Measurements from ENCODE around the gene PKIB.
"Not testable (repeated sequence)": the region's sequence is repeated elsewhere in the genome, so short reads cannot be mapped to it uniquely, and the experiment has no call there.

The PKIB gene, protein sequence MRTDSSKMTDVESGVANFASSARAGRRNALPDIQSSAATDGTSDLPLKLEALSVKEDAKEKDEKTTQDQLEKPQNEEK

DNA sequence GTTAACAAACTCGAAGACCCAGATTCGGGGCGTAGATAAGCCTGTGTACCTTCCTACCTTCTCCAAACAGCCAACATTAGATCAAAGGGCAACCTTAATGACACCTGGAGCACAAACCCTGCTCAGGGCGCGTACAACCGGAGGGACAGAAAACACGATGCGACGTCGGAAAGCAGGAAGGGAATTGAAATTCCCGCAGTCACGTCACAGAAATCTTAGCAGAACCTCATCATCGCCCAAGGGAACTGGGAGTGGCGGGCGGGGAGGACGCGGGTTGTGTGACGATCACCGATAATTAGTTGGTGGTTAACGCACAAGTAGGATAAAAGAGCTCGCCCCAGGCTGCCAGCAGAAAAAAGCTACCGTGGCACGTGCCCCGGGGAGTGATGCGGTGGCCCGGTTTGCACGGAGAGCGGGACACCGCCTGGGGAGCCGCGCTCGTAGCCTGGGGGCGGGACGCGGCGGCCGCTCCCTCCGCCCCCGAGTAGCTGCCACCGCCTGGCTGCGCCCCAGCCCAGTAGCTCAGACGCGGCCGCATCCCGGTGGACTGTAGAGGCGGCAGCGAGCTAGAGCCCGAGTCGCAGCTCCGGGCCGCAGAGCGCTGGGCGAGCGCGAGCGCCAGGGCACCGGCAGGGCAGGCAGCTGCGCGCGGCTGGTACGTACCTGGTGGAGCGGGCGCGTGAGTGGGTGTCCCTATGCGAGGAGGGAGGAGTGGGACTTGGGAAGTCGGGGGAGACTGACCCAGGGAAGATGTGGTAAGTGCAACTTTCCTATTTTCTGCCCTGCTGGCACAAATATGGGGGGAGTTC is at the start of gene PKIB:
Gene PKIB (plus strand): TSS at position 525 of the 809 bp plus-strand sequence. CDS start 107,390 bp downstream, outside the sequence.
- FAIRE-seq, result no peak

DNA sequence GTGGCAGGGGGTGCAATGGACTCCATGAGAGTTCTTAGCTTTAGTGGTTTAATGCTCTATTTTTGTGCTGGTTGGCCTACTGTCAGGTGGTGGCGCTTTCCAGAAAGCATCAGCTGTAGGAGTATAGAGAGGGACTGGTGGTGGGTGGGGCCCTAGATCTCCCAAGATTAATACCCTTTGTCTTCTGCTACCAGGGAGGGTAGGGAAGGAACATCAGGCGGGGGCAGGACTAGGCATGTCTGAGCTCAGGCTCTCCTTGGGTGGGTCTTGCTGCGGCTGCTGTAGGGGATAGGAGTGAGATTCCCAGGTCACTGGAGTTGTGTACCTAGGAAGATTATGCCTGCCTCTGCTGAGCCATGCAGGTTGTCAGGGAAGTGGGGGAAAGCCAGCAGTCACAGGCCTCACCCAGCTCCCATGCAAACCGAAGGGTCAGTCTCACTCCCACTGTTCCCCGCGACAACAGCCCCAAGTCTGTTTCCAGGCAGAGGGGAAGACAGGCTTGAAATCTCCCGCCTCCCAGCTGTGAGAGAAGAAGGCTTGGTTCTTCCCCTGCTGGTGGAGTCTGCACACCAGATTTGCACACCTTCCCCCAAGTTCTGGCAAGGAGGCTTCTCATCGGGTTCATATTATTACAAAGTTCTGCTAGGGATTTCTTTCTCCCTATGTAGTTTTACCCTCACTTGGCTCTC is 46.7 kb upstream of the PKIB start:
- FAIRE-seq, result no peak

DNA sequence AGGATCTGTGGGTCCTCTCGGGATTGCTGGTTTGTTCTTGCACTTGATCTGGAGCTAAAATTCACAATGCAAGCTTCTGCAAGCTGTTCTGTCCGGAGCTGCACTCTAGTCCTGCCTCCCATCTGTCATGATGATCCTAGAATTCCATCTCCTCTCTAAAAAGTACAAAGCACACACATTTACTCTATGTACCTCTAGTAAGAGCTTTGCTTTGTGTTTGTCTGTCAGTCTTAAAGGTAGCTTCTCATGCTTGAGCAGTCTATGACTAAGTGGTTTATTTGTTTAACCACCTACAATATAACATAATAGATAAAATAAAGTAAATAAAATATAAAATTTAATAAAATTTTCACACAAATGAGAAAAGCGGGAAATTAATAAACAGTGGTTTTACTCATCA is 46.0 kb upstream of the PKIB start:
- FAIRE-seq, result no peak

DNA sequence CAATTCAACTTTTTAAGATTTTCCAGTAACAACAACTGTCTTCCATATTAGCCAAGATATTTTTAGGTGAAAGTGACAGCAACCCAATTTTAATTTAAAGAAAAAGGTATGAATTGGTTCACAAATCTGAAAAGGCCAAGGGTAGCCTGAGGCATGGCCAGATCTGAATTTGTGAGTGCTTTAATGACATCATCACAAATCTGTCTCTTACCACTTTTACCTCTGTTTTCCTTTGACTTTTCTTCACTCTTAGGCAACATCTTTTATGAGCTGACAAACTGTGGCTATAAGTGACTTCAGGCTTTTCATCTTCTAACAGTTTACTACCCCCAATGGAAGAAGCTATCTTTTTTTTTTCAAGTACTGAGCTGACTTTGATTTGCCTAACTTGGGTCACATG is 44.5 kb upstream of the PKIB start:
- no peak for FAIRE-seq

DNA sequence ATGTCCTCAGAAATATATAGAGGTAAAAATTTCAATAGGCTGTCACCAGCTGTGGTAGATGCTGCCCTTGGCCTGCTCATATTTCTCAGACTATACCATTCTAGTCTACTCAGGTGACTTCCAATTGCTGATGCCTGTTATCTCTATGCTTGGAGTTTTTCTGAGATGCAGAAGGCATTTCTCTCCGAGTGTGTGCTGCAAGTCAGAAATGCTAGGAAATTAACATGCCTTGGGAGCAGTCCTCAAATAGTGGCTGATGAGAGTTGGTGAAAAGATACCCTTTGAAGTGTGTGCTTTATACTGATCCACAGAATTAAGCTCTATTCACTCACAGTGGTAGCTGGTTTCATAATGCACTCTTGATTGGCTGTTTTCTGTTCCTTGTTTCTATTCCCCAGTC is 43.2 kb upstream of the PKIB start:
- FAIRE-seq, result no peak

DNA sequence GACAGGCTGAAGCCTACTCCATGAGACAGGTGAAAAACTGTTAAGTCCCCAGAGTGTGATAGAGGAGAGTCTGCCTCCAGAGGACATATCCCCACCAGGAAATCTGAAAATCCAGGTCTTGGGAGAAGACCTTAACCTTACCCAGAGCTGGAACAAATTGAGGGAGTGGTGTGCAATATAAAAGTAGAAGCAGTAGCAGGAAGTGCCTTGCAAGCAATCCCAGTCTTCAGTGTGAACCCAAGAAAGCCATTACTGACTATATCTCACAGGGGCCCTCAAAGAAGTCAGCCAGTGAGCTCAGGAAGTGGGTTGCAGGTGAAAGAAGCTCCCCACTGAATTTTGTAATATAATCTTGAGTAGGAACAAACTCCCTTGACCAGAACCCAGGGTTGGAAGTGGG is 41.9 kb upstream of the PKIB start:
- FAIRE-seq, result no peak

DNA sequence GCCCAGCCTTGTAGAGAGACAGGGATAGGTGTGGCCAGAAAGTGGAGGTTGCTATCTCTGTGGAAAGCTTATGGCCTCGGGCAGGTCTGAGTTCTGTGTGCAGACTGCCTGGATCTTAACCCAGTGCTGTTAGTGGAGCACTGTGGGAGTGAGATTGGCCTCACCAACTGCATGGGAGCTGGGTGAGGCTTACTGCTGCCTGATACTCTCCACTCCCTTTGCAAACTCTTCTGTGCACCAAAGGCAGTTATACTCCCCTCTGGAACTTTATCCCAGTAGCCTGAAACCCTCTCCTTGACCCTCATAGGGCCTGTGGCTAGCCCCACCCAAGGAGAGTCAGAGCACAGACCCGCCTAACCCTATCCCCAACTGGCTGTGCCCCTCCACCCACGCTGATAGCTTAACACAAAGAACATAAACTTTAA is 41.4 kb upstream of the PKIB start:
- FAIRE-seq, result no peak

DNA sequence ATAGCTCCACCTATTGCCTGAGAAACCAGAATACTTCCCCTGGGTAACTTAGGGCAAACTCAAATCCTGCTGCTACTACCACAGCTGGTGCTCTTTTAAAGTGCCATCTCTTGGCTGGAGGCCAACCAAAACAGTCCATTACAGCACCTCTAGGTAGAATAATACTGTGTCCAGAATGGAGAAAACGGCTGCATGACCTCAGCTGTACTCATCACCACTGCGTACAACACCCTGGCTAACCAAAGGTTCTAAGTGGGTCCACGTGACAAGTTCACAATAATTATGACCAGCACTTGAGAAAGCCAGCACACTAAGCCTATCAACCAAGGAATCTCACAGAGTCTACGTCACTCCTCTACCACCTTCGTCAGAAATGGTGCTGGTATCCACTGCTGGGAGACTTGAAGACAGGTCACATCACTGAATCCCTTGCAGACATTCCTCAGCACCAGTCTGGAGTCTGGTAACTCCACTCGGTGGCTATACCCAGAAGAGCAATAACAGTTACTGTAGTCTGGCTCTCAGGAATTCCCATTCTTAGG is 40.9 kb upstream of the PKIB start:
- no peak for FAIRE-seq

DNA sequence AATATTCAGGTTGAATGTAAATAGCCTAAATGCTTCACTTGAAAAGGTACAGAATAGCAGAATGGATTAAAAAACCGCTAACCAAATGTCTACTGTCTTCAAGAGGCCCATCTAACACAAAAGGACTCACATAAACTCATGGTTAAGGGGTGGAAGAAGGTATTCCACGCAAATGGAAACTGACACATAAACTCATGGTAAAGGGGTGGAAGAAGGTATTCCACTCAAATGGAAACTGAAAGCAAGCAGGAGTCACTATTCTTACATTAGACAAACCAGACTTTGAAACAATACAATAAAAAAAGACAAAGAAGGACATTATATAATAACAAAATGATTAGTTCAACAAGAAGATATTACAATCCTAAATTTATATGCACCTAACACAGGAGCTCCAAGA is 38.3 kb upstream of the PKIB start:
- FAIRE-seq, result no peak

DNA sequence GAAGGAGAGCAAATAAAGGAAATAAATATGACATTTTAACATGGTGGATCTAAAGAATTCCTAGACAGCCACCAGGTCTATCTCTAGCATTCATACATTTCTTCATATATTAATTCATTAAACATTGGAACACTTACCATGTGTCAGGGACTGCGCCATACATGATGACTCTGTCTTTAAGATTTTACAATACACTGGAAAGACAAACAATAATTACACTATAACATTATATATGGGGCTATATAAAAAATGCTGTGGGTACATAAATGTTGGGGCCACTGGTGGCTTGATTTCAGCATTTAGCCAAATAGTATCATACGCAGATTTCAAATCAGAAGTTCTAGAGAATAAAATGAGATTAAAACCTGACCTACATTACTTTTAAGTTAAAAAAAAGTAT is 33.3 kb upstream of the PKIB start:
- no peak for FAIRE-seq

DNA sequence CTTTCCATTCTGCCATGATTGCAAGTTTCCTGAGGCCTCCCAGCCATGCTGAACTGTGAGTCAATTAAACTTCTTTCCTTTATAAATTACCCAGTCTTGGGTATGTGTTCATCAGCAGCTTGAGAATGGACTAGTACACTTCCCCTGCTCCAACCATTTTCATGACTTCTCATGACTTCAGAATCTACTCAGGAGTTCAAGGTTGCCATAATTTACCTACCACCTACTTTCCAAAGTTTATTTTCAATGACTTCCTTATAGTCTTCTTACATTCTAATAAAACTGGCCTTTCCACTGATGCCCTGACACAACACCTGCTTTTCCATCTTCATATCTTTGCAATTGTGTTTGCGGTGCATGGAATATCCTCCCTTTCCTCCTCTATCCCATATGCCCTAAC is 31.2 kb upstream of the PKIB start:
- no peak for FAIRE-seq

DNA sequence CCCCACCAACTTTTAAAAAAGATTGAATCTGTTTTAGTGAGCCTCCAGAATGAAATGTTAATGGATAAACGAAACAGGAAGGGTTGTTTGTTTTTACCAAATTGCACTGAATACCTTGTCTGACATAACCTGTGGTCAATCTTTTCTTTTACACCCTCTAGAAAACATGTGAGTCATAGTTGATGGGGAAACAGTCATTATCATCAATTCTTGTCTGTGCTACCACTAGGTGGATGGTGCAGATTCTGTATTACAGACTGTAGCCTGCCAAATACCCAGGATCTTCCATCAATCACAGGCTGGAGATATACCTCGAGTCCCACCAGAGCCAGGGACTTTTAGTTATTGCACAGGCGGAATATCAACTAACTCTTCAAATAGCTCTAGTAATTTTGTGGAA is 29.5 kb upstream of the PKIB start:
- FAIRE-seq, result no peak

DNA sequence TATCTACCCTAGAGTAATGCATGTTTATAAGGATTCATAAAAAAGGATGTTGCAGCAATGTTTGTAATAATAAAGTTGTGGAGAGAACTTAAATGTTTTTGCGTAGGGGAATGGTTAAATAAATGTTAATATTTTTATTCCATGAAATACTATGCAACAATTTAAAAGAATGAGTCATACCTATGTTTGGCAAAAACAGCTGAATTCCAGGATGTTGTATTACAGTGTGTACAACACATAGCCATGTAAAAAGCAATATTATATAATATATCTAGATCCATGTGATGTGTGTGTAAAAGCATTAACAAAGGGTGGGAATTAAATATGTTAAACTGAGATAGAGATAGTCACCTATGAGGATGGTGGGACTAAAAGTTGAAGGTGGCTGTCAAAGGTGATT is 21.1 kb upstream of the PKIB start:
- FAIRE-seq, result no peak

DNA sequence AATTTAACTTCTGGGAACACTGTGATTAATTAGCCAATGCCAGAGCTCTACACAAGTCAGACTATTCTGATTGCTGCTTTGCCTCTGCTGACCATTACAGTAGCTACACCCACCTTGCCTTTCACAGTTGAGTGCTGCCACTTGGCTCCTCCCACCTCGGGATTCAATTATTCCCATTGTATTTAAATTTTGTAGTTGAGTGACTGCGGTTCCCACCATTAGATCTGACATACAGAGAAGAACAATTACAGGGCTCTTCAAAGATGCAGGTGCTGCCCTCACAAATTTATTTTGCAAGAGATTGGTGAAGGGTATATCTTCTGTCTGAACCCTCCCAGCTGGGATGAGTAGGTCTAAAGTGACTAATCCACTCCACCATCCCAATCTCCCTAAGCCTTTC is 11.9 kb upstream of the PKIB start:
- not testable (repeated sequence) for FAIRE-seq

DNA sequence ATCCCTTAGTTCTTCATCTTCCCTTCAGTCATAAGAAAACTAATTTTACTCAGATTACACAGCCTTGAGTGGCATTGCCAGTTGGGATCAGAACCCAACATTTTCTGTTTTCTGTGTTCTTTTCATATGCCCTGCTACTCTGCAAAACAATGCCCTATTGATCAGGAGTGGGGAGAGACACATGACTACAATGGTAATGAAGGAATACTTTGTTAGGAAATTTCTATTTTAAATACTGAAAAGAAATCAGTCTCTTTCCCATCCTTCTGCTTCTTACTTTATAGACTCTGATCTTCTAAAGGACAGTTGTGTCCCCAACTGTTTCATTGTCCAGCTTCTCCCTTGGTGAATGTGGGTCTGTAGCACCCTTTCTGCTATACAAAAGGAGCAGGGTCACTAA is 5.5 kb upstream of the PKIB start:
- FAIRE-seq, result no peak

DNA sequence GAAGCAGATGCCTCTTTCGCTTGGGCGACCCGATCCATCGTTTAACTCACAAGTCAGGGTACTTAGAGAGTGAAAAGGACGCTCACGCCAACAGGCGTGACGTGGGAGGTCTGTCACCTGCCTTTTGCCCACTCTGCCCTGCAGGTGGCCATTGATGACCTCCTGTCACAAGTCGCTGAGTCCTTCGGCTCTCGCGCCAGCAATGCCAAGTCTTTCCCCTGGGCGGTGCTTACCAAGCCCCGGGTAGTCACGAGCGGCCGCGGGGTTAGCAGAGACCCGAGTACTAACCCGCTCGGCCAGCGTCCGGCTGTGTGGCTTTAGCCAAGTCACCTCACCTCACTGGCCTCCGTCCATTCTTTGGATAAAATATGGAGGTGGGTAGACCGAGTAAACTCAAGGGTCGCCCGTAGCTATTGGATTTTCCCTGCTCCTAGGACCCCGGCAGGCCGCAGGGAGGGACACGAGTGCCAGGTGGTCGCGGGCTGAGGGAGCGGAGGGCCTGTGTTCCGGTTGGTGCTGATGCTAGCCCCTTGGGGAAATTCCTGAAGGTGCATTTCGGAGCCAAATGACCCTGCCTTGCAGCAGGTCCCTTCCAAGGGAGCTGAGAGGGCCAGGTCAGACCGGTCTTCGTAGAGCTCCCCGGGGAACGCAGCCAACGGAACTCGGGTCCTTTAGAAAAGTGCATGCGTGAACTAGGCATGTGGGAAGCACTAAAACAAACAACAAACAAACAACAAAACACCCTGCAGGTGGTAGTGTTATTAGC is 668 bp downstream of the PKIB start:
- no peak for FAIRE-seq

DNA sequence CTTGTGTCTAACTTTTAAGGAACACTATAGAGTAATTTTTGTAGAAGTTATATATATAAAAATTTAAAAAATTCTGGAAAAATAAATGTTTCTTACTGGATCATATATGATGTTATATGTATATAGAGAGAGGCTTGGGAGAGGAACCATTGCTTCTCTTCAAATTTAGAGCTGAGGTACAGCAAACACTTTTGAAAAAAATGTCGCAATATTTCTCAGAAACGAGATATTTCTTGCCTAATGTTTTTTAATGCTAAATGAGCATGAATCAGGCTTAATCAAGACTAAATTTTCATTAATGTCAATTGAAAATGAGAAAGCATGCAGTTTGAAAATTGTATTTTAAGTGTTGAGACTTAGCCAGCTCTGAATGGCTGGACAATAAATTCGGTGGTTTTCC is 2.6 kb downstream of the PKIB start:
- no peak for FAIRE-seq

DNA sequence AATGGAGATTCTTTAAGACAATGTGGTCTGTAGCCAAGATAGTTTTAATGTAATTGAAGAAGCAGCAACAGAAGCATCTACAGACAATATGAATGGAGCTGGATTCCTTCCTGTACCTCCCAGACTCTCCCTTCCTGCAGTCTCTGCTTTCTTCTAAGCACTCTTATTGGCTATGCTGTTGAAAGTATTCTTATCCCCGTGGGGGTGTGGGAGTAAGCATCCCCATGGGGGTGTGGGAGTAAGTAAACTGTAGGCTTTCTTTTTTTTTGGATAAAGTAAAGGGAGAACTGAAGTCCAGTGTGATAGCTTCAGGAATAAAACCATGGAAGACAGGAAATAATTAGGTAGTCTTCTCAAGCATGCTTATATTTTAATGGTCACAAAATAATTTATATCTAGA is 4.1 kb downstream of the PKIB start:
- FAIRE-seq, result no peak

DNA sequence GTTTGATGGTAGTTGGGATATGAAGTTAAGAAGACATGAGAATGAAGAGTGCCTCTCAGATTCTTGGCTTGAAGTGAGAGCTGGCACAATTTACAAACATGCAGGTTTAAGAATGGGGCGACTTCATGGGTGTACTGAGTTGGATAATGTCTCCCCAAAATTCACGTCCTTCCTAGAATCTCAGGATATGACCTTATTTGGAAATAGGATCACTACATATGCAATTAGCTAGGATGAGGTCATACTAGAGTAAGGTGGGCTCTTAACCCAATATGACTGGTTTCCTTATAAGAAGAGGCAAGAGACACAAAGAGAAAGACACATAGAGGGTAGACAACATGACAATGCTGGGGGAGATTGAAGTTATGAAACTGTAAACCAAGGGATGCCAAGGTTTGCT is 5.2 kb downstream of the PKIB start:
- FAIRE-seq, result no peak

DNA sequence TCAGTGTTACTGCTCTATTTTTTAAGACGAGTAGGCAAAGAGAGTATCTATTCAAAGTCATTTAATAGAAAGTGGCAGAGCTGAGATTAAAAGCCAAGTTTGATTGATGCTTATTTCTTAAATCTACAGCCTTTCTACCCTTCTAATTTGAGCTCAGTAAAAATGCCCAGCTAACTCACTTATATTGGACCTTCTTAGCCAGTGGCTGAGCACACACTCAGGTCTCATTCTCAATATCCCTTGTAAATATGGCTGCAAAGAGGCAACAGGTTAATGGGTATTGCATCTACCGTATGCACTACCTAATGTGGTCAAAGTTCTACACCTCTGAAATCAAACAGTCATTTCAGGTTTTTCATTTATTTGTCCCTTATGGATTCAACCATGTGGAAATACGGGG is 6.7 kb downstream of the PKIB start:
- FAIRE-seq, result no peak

DNA sequence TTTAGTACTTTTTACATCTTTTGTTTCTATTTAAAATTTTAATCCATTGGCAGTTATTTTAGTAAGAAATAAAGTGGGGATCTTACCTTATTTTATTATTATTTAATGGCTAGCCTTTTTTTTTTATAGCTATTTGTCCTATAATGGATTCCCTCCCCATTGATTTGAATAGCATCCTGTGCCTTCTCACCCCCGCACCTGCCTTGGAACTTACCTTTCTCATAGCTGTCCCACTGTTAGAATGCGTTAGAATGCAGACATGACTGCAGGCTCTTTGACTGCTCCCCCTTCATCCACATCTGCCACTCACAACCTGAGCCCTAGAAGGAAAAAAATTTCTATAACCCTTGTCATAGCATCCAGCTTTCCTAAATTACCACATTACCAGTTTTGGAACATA is 9.1 kb downstream of the PKIB start:
- no peak for FAIRE-seq

DNA sequence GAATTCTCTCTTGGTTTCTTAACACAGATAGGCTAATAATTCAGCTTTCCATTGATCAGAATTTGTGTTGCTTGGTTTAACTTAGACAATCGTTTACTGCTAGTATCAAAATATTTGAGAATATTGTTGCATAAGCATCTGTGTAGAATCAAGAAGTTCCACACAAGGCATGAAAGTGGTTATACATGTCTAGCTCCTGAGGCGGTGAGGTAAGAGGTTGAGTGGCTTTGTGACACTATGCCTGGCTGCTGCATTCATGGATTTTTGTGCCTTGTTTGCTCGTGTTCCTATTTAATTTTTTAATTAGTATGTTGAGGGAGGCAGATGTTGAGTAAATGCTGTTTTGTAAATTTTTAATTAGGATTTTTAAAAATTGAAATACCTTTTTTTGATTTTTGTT is 10.2 kb downstream of the PKIB start:
- FAIRE-seq, result no peak

DNA sequence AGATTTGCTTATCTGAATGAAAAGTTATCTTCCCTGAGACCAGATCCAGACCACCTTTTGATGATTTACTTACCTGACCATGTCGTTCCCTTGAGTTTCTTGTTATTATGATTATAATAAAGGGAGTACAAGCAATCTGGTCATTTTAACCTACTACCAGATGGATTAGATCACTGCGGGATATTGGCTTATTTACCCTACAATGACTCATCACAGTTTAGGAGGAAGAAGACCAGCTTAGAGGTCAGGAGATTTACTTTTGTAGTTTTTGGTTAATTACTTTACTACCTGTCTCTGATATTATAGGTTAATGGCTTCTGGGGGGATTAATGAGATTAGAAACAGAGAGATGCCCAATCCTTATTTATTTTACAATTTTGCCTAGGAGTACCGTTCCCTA is 10.7 kb downstream of the PKIB start:
- FAIRE-seq, result no peak
